ENCODE measurements around the gene GGT6.
"Not testable (repeated sequence)": the region's sequence is repeated elsewhere in the genome, so short reads cannot be mapped to it uniquely, and the experiment has no call there.

GGT6 gene

GRCh38 chr17:4560421-4560820 is at the start of gene GGT6:
Gene GGT6, minus strand, starts transcription at chr17:4560577. Its CDS starts 56 bp downstream, at chr17:4560521.
- no peak for DNase-seq (ENCODE audit: low read depth in 2 of 3, low spot score in 1 of 3)

- no peak for DNase-seq (ENCODE audit: low read depth in 2 of 3, low spot score in 1 of 3)
Observed at GRCh38 chr17:4610162-4610561, 49.8 kb upstream of the GGT6 start.

- no peak for DNase-seq (ENCODE audit: low read depth in 2 of 3, low spot score in 1 of 3)
Observed at GRCh38 chr17:4609761-4610160, 49.4 kb upstream of the GGT6 start.

- no peak for DNase-seq (ENCODE audit: low read depth in 2 of 3, low spot score in 1 of 3)
Observed at GRCh38 chr17:4607773-4608187, 47.4 kb upstream of the GGT6 start.

- DNase-seq (ENCODE audit: low read depth in 2 of 3, low spot score in 1 of 3), result no peak
Observed at GRCh38 chr17:4607261-4607741, 46.9 kb upstream of the GGT6 start.

GRCh38 chr17:4605826-4606225 is 45.4 kb upstream of the GGT6 start:
- DNase-seq (ENCODE audit: low read depth in 2 of 3, low spot score in 1 of 3), result no peak

- not testable (repeated sequence) for DNase-seq (ENCODE audit: low read depth in 2 of 3, low spot score in 1 of 3)
Observed at GRCh38 chr17:4604736-4605135, 44.4 kb upstream of the GGT6 start.

GRCh38 chr17:4604111-4604644 is 43.8 kb upstream of the GGT6 start:
- no peak for DNase-seq (ENCODE audit: low read depth in 2 of 3, low spot score in 1 of 3)

GRCh38 chr17:4602041-4602440 is 41.7 kb upstream of the GGT6 start:
- DNase-seq (ENCODE audit: low read depth in 2 of 3, low spot score in 1 of 3), result no peak

- no peak for DNase-seq (ENCODE audit: low read depth in 2 of 3, low spot score in 1 of 3)
Observed at GRCh38 chr17:4601326-4601725, 40.9 kb upstream of the GGT6 start.

GRCh38 chr17:4600563-4600962 is 40.2 kb upstream of the GGT6 start:
- no peak for DNase-seq (ENCODE audit: low read depth in 2 of 3, low spot score in 1 of 3)

- no peak for DNase-seq (ENCODE audit: low read depth in 2 of 3, low spot score in 1 of 3)
Observed at GRCh38 chr17:4599505-4600281, 39.3 kb upstream of the GGT6 start.

- no peak for DNase-seq (ENCODE audit: low read depth in 2 of 3, low spot score in 1 of 3)
Observed at GRCh38 chr17:4598776-4599504, 38.6 kb upstream of the GGT6 start.

GRCh38 chr17:4597975-4598374 is 37.6 kb upstream of the GGT6 start:
- DNase-seq (ENCODE audit: low read depth in 2 of 3, low spot score in 1 of 3), result no peak

- no peak for DNase-seq (ENCODE audit: low read depth in 2 of 3, low spot score in 1 of 3)
Observed at GRCh38 chr17:4596636-4597380, 36.4 kb upstream of the GGT6 start.

- not testable (repeated sequence) for DNase-seq (ENCODE audit: low read depth in 2 of 3, low spot score in 1 of 3)
Observed at GRCh38 chr17:4595685-4596342, 35.4 kb upstream of the GGT6 start.

GRCh38 chr17:4594931-4595684 is 34.7 kb upstream of the GGT6 start:
- peak in 2 of 3 donors; percentile 10 to 29 for DNase-seq (ENCODE audit: low read depth in 2 of 3, low spot score in 1 of 3)

GRCh38 chr17:4594406-4594805 is 34.0 kb upstream of the GGT6 start:
- no peak for DNase-seq (ENCODE audit: low read depth in 2 of 3, low spot score in 1 of 3)

- DNase-seq (ENCODE audit: low read depth in 2 of 3, low spot score in 1 of 3), result no peak
Observed at GRCh38 chr17:4593021-4593421, 32.6 kb upstream of the GGT6 start.
